Trophoblast cell (in vitro differentiated cells and primary cell): Measurements from ENCODE around the gene IGF2BP3.

Experiments
- DNase-seq, 2 donors: peaks; one replicate each; pipeline ENCODE4 v3.0.0-alpha.2; 2016
- H2AFZ ChIP-seq: 2 replicates; pipeline ENCODE4 v1.6.1; 2013; ENCODE audit warnings: low read length, moderate library complexity, mild to moderate bottlenecking; ENCODE audit not compliant: insufficient read depth, poor library complexity
- H2AK5ac ChIP-seq: 2 replicates; pipeline ENCODE4 v1.6.1; 2013; ENCODE audit warnings: mild to moderate bottlenecking, low read length
- H2BK120ac ChIP-seq: 2 replicates; pipeline ENCODE4 v1.6.1; 2013; ENCODE audit warnings: low read length, mild to moderate bottlenecking, moderate library complexity; ENCODE audit not compliant: insufficient read depth, poor library complexity
- H2BK12ac ChIP-seq: 2 replicates; pipeline ENCODE4 v1.6.1; 2013; ENCODE audit warnings: mild to moderate bottlenecking, low read length, moderate library complexity
- H2BK5ac ChIP-seq: 2 replicates; pipeline ENCODE4 v1.6.1; 2013; ENCODE audit warnings: low read length, low read depth, moderate library complexity, mild to moderate bottlenecking; ENCODE audit not compliant: poor library complexity
- H3K14ac ChIP-seq: 2 replicates; pipeline ENCODE4 v1.6.1; 2013; ENCODE audit warnings: mild to moderate bottlenecking, low read length
- H3K18ac ChIP-seq: 2 replicates; pipeline ENCODE4 v1.6.1; 2013; ENCODE audit warnings: mild to moderate bottlenecking, low read length
- H3K23ac ChIP-seq: 2 replicates; pipeline ENCODE4 v1.6.1; 2013; ENCODE audit warnings: low read length
- H3K27ac ChIP-seq: 2 replicates; pipeline ENCODE4 v1.5.1; 2013; ENCODE audit warnings: low read depth, mild to moderate bottlenecking, inconsistent platforms, low read length, moderate library complexity
- H3K27me3 ChIP-seq: 2 replicates; pipeline ENCODE4 v1.6.1; 2013; ENCODE audit warnings: inconsistent platforms, mild to moderate bottlenecking, low read length, moderate library complexity; ENCODE audit not compliant: insufficient read depth
- H3K36me3 ChIP-seq, 2 experiments: 1 replicate in 1 of 2; 2 replicates in 1 of 2; pipeline ENCODE4 v1.6.1; 2013; ENCODE audit warnings: low read length in 2 of 2, mild to moderate bottlenecking in 2 of 2, moderate library complexity in 1 of 2; ENCODE audit not compliant: insufficient read depth in 2 of 2, control insufficient read depth in 1 of 2
- H3K4ac ChIP-seq: 2 replicates; pipeline ENCODE4 v1.6.1; 2013; ENCODE audit warnings: low read depth, mild to moderate bottlenecking, low read length, moderate library complexity
- H3K4me1 ChIP-seq, 2 experiments: 1 replicate in 1 of 2; 2 replicates in 1 of 2; pipeline ENCODE4 v1.6.1; 2013; ENCODE audit warnings: low read length in 2 of 2, mild to moderate bottlenecking in 2 of 2, moderate library complexity in 1 of 2; ENCODE audit not compliant: insufficient read depth in 2 of 2, control insufficient read depth in 1 of 2
- H3K4me2 ChIP-seq: 2 replicates; pipeline ENCODE4 v1.6.1; 2013; ENCODE audit warnings: inconsistent platforms, mild to moderate bottlenecking, low read length, moderate library complexity
- H3K4me3 ChIP-seq: 2 replicates; pipeline ENCODE4 v1.5.1; 2013; ENCODE audit warnings: mild to moderate bottlenecking, low read depth, low read length, inconsistent platforms
- H3K79me1 ChIP-seq: one replicate; pipeline ENCODE4 v1.6.1; 2013; ENCODE audit warnings: low read length
- H3K79me2 ChIP-seq: 2 replicates; pipeline ENCODE4 v1.6.1; 2013; ENCODE audit warnings: low read length, mild to moderate bottlenecking; ENCODE audit not compliant: control insufficient read depth, insufficient read depth, poor library complexity
- H3K9ac ChIP-seq: 2 replicates; pipeline ENCODE4 v1.6.1; 2013; ENCODE audit warnings: mild to moderate bottlenecking, low read length
- H3K9me3 ChIP-seq: 2 replicates; pipeline ENCODE4 v1.6.1; 2013; ENCODE audit warnings: low read depth, mild to moderate bottlenecking, control low read depth, inconsistent platforms, low read length; ENCODE audit not compliant: insufficient read depth
- H4K12ac ChIP-seq: 2 replicates; pipeline ENCODE4 v1.6.1; 2013; ENCODE audit warnings: low read depth, mild to moderate bottlenecking, low read length, moderate library complexity
- H4K8ac ChIP-seq: 2 replicates; pipeline ENCODE4 v1.6.1; 2013; ENCODE audit warnings: low read depth, mild to moderate bottlenecking, low read length, moderate library complexity
- H4K91ac ChIP-seq: one replicate; pipeline ENCODE4 v1.6.1; 2013; ENCODE audit warnings: low read depth, mild to moderate bottlenecking, low read length, moderate library complexity
- WGBS: extraction: QIAGEN DNeasy Blood & Tissue Kit; methylation state at CpG from one replicate; pipeline ENCODE4 v1.1.7; 2013; ENCODE audit warnings: missing lambda C conversion rate; ENCODE audit not compliant: insufficient read length, insufficient coverage; ENCODE audit errors: extremely low coverage; 5-methylcytosine and 5-hydroxymethylcytosine counted together

Gene IGF2BP3

GRCh38 chr7:23456093-23456492 lies 14.2 kb downstream of the IGF2BP3 start:
- Histone ChIP-seq H4K91ac (no peak overlapping the region), H3K27ac (no peak overlapping the region), H3K9ac (no peak overlapping the region), H2AFZ (no peak overlapping the region), H2BK5ac (no peak overlapping the region), H4K8ac (no peak overlapping the region), H4K12ac (no peak overlapping the region), H3K4ac (no peak overlapping the region), H3K79me2 (peaks cover 7% of the 10 kb centered on the region), H3K4me2 (no peak overlapping the region), H3K4me3 (no peak overlapping the region), H3K4me1 (peaks cover 0 to 3% of the 10 kb centered on the region in 2 experiments), H3K79me1 (no peaks in the 10 kb centered on the region), H3K18ac (no peak overlapping the region), H3K14ac (no peak overlapping the region), H3K27me3 (no peaks in the 10 kb centered on the region), H3K36me3 (peaks cover 2 to 7% of the 10 kb centered on the region in 2 experiments), H2BK12ac (no peak overlapping the region), H3K23ac (no peak overlapping the region), H2AK5ac (no peak overlapping the region), H3K9me3 (no peaks in the 10 kb centered on the region), H2BK120ac (no peak overlapping the region)
- DNase-seq, result no peak
- WGBS, result no CpG with 5 or more reads among the region's 3 CpGs

- Histone ChIP-seq H3K36me3 (peaks cover 0 to 5% of the 10 kb centered on the region in 2 experiments), H3K18ac (peak overlapping the region; percentile 61), H2AK5ac (no peak overlapping the region), H4K91ac (no peak overlapping the region), H3K9me3 (no peaks in the 10 kb centered on the region), H3K23ac (no peak overlapping the region), H3K79me2 (peaks cover 5% of the 10 kb centered on the region), H3K4me1 (peaks cover 0 to 3% of the 10 kb centered on the region in 2 experiments), H3K27me3 (no peaks in the 10 kb centered on the region), H3K4me3 (no peak overlapping the region), H3K14ac (no peak overlapping the region), H3K4me2 (no peak overlapping the region), H2BK5ac (no peak overlapping the region), H3K9ac (no peak overlapping the region), H3K27ac (no peak overlapping the region), H4K8ac (no peak overlapping the region), H2BK120ac (no peak overlapping the region), H2AFZ (no peak overlapping the region), H3K79me1 (no peaks in the 10 kb centered on the region), H2BK12ac (no peak overlapping the region), H3K4ac (peak overlapping the region; percentile 90), H4K12ac (no peak overlapping the region)
- peak in 1 of 2 donors; percentile 47 for DNase-seq
- no CpG with 5 or more reads among the region's 5 CpGs for WGBS
Measured at GRCh38 chr7:23454881-23455526, 15.3 kb downstream of the IGF2BP3 start.

DNA sequence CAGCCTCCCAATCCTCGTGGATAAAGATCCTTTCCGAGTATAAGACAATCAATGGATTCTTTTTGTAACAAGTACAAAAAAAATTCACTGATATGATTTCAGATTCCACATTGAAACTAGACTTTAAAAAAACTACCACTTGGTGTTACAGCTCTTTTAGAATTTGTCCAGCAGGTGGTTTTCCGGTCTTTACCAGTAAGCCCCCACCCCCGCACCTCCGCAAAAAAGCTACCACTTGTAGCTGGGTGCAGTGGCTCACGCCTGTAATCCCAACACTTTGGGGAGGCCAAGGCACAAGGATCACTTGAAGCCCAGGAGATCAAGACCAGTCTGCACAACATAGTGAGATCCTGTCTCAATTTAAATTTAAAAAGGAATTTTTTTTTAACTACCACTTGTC lies 19.8 kb downstream of the IGF2BP3 start:
- H3K23ac ChIP-seq, result no peak overlapping the region
- H3K4ac ChIP-seq, result peak overlapping the region; percentile 49
- H3K18ac ChIP-seq, result no peak overlapping the region
- H2AK5ac ChIP-seq, result no peak overlapping the region
- no peak overlapping the region for H4K8ac ChIP-seq
- H3K36me3 ChIP-seq, result peaks cover 0 to 11% of the 10 kb centered on the region in 2 experiments
- no peak overlapping the region for H2AFZ ChIP-seq
- H3K9me3 ChIP-seq, result no peaks in the 10 kb centered on the region
- H2BK12ac ChIP-seq, result no peak overlapping the region
- H3K4me1 ChIP-seq, result peaks cover 0 to 2% of the 10 kb centered on the region in 2 experiments
- no peaks in the 10 kb centered on the region for H3K79me1 ChIP-seq
- H2BK5ac ChIP-seq, result no peak overlapping the region
- H3K4me2 ChIP-seq, result no peak overlapping the region
- H3K79me2 ChIP-seq, result peaks cover 13% of the 10 kb centered on the region
- H4K12ac ChIP-seq, result no peak overlapping the region
- H3K14ac ChIP-seq, result no peak overlapping the region
- no peak for DNase-seq
- no peak overlapping the region for H2BK120ac ChIP-seq
- H3K27me3 ChIP-seq, result no peaks in the 10 kb centered on the region
- no peak overlapping the region for H3K4me3 ChIP-seq
- H3K9ac ChIP-seq, result no peak overlapping the region
- no CpG with 5 or more reads among the region's 6 CpGs for WGBS
- no peak overlapping the region for H3K27ac ChIP-seq
- H4K91ac ChIP-seq, result no peak overlapping the region

DNA sequence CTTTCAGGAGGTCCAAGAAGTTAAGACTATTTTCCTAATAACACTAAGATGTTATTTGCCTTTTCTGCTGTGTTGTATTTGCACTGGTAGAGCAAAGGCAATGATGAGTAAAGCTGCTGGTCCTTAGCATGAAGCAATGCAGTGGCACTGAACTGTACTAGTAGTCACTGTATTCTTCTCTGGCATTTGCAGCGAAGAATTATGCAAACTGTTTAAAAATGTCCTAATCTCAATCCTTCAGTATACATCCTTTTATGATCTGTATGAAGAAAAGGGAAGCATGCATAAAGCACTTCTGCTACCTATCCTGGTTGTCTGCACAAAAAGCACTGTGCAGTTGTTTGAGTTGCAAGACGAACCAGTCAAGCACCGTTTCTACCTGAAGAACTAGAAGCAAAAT lies 20.4 kb downstream of the IGF2BP3 start:
- WGBS, result no CpG with 5 or more reads among the region's 3 CpGs
- H4K12ac ChIP-seq, result no peak overlapping the region
- no peak overlapping the region for H4K91ac ChIP-seq
- H3K4me3 ChIP-seq, result no peak overlapping the region
- H3K27me3 ChIP-seq, result no peaks in the 10 kb centered on the region
- no peak overlapping the region for H2AK5ac ChIP-seq
- H3K79me2 ChIP-seq, result peaks cover 13% of the 10 kb centered on the region
- H3K4me1 ChIP-seq, result peaks cover 0 to 2% of the 10 kb centered on the region in 2 experiments
- DNase-seq, result peak; percentile 66 to 77
- H3K18ac ChIP-seq, result no peak overlapping the region
- H4K8ac ChIP-seq, result no peak overlapping the region
- H3K23ac ChIP-seq, result no peak overlapping the region
- no peak overlapping the region for H3K27ac ChIP-seq
- H3K4ac ChIP-seq, result peak overlapping the region; percentile 93
- H3K9me3 ChIP-seq, result no peaks in the 10 kb centered on the region
- no peak overlapping the region for H2AFZ ChIP-seq
- no peak overlapping the region for H2BK12ac ChIP-seq
- H3K9ac ChIP-seq, result no peak overlapping the region
- H2BK5ac ChIP-seq, result no peak overlapping the region
- H3K36me3 ChIP-seq, result peaks cover 0 to 11% of the 10 kb centered on the region in 2 experiments
- no peak overlapping the region for H2BK120ac ChIP-seq
- no peak overlapping the region for H3K14ac ChIP-seq
- no peak overlapping the region for H3K4me2 ChIP-seq
- no peaks in the 10 kb centered on the region for H3K79me1 ChIP-seq
